Neural cell (in vitro differentiated cells): ENCODE measurements around the gene TOX2.

ENCODE experiments used
- POLR2AphosphoS5 ChIP-seq: IDR thresholded peaks from 2 replicates; pipeline ENCODE4 v1.6.1; 2012
- RAD21 ChIP-seq: fragments of 450-650 bp; conservative IDR thresholded peaks from 2 replicates; pipeline ENCODE4 v1.6.1; 2014; ENCODE audit warnings: antibody characterized with exemption, mild to moderate bottlenecking, moderate library complexity
- TAF1 ChIP-seq: IDR thresholded peaks from 2 replicates; pipeline ENCODE4 v1.6.1; 2012; ENCODE audit warnings: low read depth

- TF ChIP-seq TAF1 (no peak), POLR2AphosphoS5 (no peak), RAD21 (no peak)
These were observed 110.3 kb downstream of the TOX2 start for GRCh38 chr20:44024820-44025580.
